Common myeloid progenitor, CD34-positive (primary cell): ENCODE results near the gene SLC16A3.
"Not testable (repeated sequence)": the region's sequence is repeated elsewhere in the genome, so short reads cannot be mapped to it uniquely, and the experiment has no call there.

Experiments
- CTCF ChIA-PET: fragments of 350-600 bp; sonication (Branson Sonifier 250); formaldehyde crosslinking; loops from one replicate; lab custom pipeline; 2021; ENCODE audit warnings: antibody characterized with exemption; lab: Charles Lee
- POLR2A ChIA-PET: fragments of 350-600 bp; sonication (Branson Sonifier 250); formaldehyde crosslinking; loops from one replicate; lab custom pipeline; 2021; ENCODE audit warnings: antibody characterized with exemption; lab: Charles Lee
- DNase-seq, 3 donors: peaks; one replicate each; pipeline versions ENCODE4 v3.0.0 to v3.0.0-alpha.2; 2013
- H3K27ac ChIP-seq, 2 experiments: 1 replicate in 1 of 2; 2 replicates in 1 of 2; pipeline ENCODE4 v1.7.0; 2013; ENCODE audit warnings: inconsistent platforms in 2 of 2, low read length in 2 of 2, mild to moderate bottlenecking in 2 of 2, low read depth in 1 of 2, moderate library complexity in 1 of 2; ENCODE audit not compliant: severe bottlenecking in 2 of 2, insufficient read depth in 1 of 2, poor library complexity in 1 of 2
- H3K27me3 ChIP-seq, 5 experiments: replicated peaks in 2 of 5; 1 replicate in 3 of 5; 2 replicates in 2 of 5; pipeline versions ENCODE4 v1.6.1 to v1.7.0; 2013; ENCODE audit warnings: low read length in 4 of 5, mild to moderate bottlenecking in 2 of 5, moderate library complexity in 2 of 5, inconsistent platforms in 1 of 5; ENCODE audit not compliant: insufficient read depth in 5 of 5, control insufficient read depth in 4 of 5
- H3K36me3 ChIP-seq, 4 experiments: 1 replicate in 2 of 4; 2 replicates in 2 of 4; pipeline versions ENCODE4 v1.6.1 to v1.7.0; 2013; ENCODE audit warnings: low read length in 3 of 4, control low read depth in 1 of 4, mild to moderate bottlenecking in 1 of 4; ENCODE audit not compliant: control insufficient read depth in 4 of 4, insufficient read depth in 4 of 4
- H3K4me1 ChIP-seq, 4 experiments: 1 replicate in 3 of 4; 2 replicates in 1 of 4; pipeline versions ENCODE4 v1.6.1 to v1.7.1; 2013; ENCODE audit warnings: low read length in 3 of 4, mild to moderate bottlenecking in 3 of 4, control low read depth in 1 of 4, inconsistent platforms in 1 of 4, moderate library complexity in 1 of 4; ENCODE audit not compliant: control insufficient read depth in 4 of 4, insufficient read depth in 4 of 4; ENCODE audit errors: control extremely low read depth in 1 of 4
- H3K4me3 ChIP-seq, 7 experiments: 1 replicate in 4 of 7; 2 replicates in 3 of 7; pipeline versions ENCODE4 v1.5.1 to v1.7.0; 2013; ENCODE audit warnings: mild to moderate bottlenecking in 7 of 7, low read length in 6 of 7, moderate library complexity in 6 of 7, inconsistent platforms in 2 of 7, low read depth in 2 of 7, control low read depth in 1 of 7; ENCODE audit not compliant: insufficient read depth in 4 of 7, control insufficient read depth in 1 of 7; ENCODE audit errors: extremely low read depth in 1 of 7
- H3K9me3 ChIP-seq, 5 experiments: 1 replicate in 4 of 5; 2 replicates in 1 of 5; pipeline versions ENCODE4 v1.6.1 to v1.7.1; 2013; ENCODE audit warnings: low read length in 4 of 5, mild to moderate bottlenecking in 2 of 5, inconsistent platforms in 1 of 5, low read depth in 1 of 5, moderate library complexity in 1 of 5; ENCODE audit not compliant: control insufficient read depth in 4 of 5, insufficient read depth in 2 of 5; ENCODE audit errors: control extremely low read depth in 1 of 5
- WGBS: methylation state at CpG from one replicate; pipeline ENCODE4 v1.1.5; 2013; ENCODE audit not compliant: insufficient coverage; 5-methylcytosine and 5-hydroxymethylcytosine counted together

SLC16A3 gene

DNA sequence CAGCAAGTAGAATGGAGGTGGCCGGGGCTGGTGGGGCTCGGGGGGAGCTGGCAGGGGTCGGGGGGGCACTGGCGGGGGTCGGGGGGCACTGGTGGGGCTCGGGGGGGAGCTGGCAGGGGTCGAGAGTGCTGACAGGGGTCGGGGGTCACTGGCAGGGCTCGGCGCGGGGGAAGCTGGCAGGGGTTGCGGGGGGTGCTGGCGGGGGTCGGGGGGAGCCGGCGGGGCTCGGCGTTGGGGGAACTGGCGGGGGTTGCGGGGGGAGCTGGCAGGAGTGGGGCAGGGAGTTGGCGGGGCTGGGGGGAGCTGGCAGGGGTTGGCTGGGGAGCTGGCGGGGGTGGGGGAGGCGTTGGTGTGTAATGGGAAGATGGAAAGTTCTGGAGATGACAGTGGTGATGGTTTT lies 41.3 kb upstream of the SLC16A3 start:
- Histone ChIP-seq H3K27me3 (no peaks in the 10 kb centered on the region), H3K27ac (no peak overlapping the region), H3K4me1 (no peaks in the 10 kb centered on the region), H3K4me3 (no peak overlapping the region), H3K36me3 (peaks cover 5 to 46% (median 20%) of the 10 kb centered on the region in 4 experiments), H3K9me3 (no peaks in the 10 kb centered on the region)
- POLR2A ChIA-PET: no interaction called here
- CTCF ChIA-PET: no interaction called here
- 100% methylated on average over 2 of the region's 23 CpGs for WGBS
- DNase-seq: no peak

DNA sequence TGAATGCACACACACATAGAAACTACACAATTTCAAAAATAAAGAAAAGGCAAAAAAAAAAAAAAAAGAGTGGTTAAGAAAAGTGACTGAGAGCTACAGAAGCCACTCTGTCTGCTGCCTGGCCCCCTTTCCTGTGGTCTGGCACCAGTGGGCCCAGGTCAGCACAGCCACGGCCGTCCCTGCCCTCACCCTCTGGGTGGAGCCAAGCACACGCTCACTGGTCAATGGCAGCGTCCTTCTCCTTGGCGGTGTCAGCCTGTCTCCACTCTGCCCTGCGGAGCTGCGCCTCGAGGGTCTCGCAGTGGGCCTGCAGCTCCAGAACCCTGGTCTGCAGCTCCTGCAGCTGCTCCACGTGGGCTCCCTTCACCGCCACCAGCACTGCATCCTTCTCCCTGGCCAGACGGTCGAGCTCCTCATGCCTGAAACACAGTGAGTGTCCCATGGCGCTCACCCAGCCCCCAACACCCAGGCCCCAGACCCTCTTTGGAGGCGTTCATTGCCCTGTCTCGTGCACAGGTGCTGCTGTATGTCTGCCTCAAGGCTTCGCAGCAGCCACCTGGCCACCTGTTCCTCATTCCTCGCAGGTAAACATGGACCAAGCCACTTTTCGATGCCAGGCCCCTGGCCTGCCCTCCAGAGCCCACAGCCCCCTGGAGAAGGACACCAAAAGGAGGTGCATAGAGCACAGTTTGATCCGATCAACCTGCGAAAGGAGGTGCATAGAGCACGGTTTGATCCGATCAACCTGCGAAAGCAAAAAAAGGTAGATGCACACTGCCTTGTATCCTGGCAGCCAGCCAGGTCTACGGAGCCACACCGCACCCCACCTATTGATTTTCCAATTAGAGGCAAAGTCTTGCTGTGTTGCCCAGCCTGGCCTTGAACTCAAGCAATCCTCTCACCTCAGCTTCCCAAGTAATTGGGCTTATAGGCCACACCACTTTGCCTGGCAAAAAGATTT lies 40.6 kb upstream of the SLC16A3 start:
- Histone ChIP-seq H3K36me3 (peaks cover 3 to 48% (median 18%) of the 10 kb centered on the region in 4 experiments), H3K4me1 (no peaks in the 10 kb centered on the region), H3K9me3 (no peaks in the 10 kb centered on the region), H3K27me3 (no peaks in the 10 kb centered on the region), H3K4me3 (no peak overlapping the region), H3K27ac (no peak overlapping the region)
- ChIA-PET POLR2A (no interaction called here), CTCF (interaction anchor here (0.6 kb wide), 1 partner anchor 28 kb away, joined by 3 read pairs; no protein-coding TSS in a partner anchor)
- no peak for DNase-seq
- 98% methylated on average over 25 of the region's 26 CpGs for WGBS

DNA sequence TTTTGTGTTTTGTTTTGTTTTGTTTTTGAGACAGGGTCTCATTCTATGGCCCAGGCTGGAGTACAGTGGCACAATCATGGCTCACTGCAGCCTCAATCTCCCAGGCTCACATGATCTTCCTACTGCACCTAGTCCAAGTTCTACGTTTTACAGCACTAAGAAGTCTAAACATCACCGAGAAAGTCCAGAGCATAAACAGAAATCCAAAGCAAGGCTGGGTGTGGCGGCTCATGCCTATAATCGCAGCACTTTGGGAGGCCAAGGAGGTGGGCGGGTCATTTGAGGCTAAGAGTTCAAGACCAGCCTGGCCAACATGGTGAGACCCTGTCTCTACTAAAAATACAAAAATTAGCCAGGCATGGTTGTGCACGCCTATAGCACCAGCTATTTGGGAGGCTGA lies 35.8 kb upstream of the SLC16A3 start:
- H3K4me1 ChIP-seq, CTCF ChIA-PET, POLR2A ChIA-PET, DNase-seq, H3K4me3 ChIP-seq, H3K9me3 ChIP-seq, H3K27me3 ChIP-seq, H3K27ac ChIP-seq: not testable (repeated sequence)
- peaks cover 4 to 58% (median 27%) of the 10 kb centered on the region in 4 experiments for H3K36me3 ChIP-seq
- WGBS: 94% methylated on average over 4 of the region's 6 CpGs

DNA sequence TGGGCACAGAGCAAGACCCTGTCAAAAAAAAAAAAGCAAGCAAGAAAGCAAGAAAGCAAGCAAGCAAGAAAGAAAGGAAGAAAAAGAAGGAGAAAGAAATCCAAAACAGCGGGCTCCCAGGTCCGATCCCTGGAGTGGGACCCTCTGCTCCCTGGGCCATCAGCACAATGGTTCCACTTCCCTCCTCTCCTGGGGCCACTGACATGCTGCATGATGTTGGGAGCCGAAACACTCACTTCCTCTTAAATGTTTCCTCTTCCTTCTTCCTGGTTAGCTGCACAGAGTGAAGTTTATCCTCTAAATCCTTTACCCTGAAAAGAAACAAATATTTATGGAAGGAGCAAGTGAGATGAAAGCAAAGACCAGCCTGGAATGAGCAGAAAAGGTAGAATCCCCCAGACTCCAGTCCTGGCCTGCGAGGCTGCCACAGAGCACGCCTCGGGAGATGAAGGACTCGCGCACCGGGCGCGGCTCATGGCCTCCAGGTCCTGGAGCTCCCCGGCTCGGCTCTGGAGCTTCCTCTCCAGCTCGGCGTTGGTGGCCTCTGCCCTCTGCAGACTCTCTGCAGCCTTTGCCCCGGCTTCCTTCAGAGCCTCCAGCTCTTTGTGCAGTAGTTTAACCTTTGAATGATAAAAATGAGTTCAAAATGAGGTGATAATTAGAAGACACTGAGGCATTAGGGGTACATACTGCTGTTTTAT lies 35.2 kb upstream of the SLC16A3 start:
- CTCF ChIA-PET: interaction anchor here (1.2 kb wide), 1 partner anchor 11 kb away, joined by 4 read pairs; no protein-coding TSS in a partner anchor
- WGBS: 100% methylated on average over 5 of the region's 16 CpGs

DNA sequence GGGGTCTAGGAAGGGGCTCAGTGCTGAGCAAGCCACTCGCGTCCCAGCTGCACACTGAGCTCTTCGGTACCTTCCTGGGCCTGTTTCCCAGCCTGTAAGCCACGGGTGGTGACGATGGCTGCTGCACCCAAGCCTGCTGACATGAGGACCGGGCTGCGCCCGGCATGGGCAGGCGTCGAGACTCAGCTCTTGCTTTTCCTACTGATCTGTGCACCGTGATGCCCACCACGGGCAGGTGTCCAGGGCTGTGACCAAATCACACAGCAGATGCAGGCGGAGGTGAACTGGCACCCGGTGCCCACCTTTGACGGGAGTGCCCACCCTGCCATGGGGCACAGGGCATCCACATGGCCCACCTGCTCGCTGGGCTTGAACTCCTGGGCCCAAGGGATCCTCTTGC lies 34.1 kb upstream of the SLC16A3 start:
- no peak overlapping the region for H3K27ac ChIP-seq
- ChIA-PET POLR2A (no interaction called here), CTCF (interaction anchor here (1.2 kb wide), 1 partner anchor 10 kb away, joined by 4 read pairs; no protein-coding TSS in a partner anchor)
- no peak for DNase-seq
- peaks cover 0 to 2% (median 1%) of the 10 kb centered on the region in 4 experiments for H3K4me1 ChIP-seq
- H3K36me3 ChIP-seq: peaks cover 4 to 60% (median 26%) of the 10 kb centered on the region in 4 experiments
- no peaks in the 10 kb centered on the region for H3K9me3 ChIP-seq
- no peaks in the 10 kb centered on the region for H3K27me3 ChIP-seq
- WGBS: 98% methylated on average over 16 of the region's 16 CpGs
- no peak overlapping the region for H3K4me3 ChIP-seq

More for the DNA sequence above, 35.2 kb upstream of the SLC16A3 start:
- Histone ChIP-seq H3K36me3 (peaks cover 4 to 57% (median 26%) of the 10 kb centered on the region in 4 experiments), H3K4me1 (no peaks in the 10 kb centered on the region), H3K9me3 (no peaks in the 10 kb centered on the region), H3K4me3 (no peak overlapping the region), H3K27ac (no peak overlapping the region), H3K27me3 (no peaks in the 10 kb centered on the region)
- POLR2A ChIA-PET: interaction anchor here (0.6 kb wide), 1 partner anchor 228 kb away, joined by 3 read pairs; no protein-coding TSS in a partner anchor
- no peak for DNase-seq

DNA sequence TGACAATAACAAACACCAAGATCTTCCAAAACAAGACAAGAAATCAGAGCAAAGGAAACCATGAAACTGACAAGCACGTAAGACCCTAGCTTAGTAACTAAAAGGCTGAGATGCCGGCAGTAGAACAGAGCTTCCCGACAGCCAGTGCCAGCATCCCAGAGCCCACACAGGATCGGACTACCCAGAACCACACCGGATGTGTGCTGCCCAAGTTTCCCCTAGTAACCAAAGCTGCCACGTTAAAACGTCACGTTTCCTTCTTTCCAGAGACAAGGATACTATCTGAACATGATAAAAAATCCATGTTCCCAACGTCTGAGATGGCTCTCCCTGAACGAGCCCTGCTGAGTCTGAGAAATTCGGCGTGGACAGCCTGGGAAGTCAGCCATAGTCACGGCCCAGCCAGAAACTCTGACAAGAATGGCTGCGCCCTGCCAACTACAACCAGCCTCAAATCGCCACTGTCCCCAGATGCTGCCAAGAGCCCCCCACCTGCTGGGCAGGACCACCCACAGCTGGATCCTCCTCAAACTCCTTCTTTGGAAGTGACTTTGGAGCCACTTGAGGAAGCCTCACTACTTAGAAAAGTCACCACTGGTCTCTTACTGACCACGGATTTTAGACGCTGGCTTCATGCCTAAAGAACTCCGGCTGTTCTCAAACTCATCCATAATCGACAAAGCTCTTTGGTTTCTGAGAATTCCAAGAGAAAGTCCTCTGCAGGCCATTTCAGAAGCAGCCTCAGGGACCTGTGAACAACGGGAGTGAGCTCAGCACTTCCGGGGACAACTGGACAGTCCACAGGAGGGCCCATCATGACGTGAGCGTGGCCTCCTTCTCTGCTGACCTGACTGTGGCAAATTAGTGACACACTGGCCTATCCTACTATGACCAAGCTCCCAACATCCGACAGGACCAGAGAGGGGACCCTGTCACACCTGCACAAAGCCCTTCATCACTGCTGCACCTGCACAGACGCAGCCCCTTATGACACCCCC lies 32.9 kb upstream of the SLC16A3 start:
- H3K36me3 ChIP-seq: peaks cover 4 to 60% (median 24%) of the 10 kb centered on the region in 4 experiments
- no peaks in the 10 kb centered on the region for H3K9me3 ChIP-seq
- ChIA-PET CTCF (no interaction called here), POLR2A (no interaction called here)
- 98% methylated on average over 25 of the region's 25 CpGs for WGBS
- H3K27ac ChIP-seq: no peak overlapping the region
- H3K4me1 ChIP-seq: peaks cover 0 to 14% (median 12%) of the 10 kb centered on the region in 4 experiments
- no peak for DNase-seq
- no peaks in the 10 kb centered on the region for H3K27me3 ChIP-seq
- no peak overlapping the region for H3K4me3 ChIP-seq
